GM12865 (cell line): ENCODE data around the gene CYP2W1.
"Not testable (repeated sequence)": the region's sequence is repeated elsewhere in the genome, so short reads cannot be mapped to it uniquely, and the experiment has no call there.

ENCODE experiments used
- DNase-seq: peaks from one replicate; pipeline ENCODE4 v3.0.0; 2010; ENCODE audit warnings: low read depth
- H3K4me3 ChIP-seq: 2 replicates; pipeline ENCODE4 v1.5.1; 2011; ENCODE audit warnings: mild to moderate bottlenecking, low read depth, low read length, control low read depth
- TF ChIP-seq, protein P1 (sequence below): IDR thresholded peaks from 2 replicates; pipeline ENCODE4 v1.5.1; 2011; ENCODE audit warnings: low read length, control low read depth, low read depth, inconsistent platforms; ENCODE audit not compliant: insufficient read depth; ENCODE audit errors: missing control alignments

CYP2W1 gene

DNA sequence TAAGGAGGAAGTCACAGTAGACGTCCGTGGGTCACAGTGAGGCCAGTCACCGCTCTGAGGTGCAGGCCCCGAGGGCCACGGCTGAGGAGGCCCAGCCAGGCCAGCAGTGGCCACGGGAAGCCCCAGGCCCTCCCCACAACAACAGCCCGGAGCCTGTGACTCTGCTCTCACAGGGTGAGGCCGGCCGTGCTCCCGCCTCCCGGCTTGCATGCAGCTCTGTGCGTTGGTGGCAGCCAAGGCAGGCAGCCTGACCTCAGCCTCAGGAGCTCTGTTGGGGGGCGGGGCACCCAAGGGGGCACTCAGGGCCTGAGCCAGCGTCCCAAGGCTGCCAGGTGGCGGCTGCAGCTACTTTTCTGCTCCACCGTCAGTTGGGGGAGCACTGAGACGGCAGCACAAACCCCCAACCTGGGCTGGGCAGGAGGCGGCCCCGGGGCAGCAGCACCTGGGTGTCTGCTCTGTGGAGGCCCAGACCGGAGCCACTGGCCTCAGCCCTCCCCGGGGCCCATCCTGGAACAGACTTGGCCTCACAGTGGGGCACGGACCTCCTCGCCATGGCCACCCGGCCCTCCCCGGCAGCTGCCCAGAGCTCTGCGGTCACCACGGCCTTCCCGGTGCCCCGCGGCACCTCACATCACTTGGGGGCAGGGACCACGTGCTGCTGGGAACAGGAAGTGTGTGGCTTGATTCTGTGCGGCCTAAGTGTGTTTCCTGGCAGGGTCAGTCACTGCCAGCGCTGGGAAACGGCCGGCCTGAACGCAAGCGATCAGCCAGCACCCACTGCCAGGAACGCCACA lies 13.3 kb downstream of the CYP2W1 start:
- TF ChIP-seq, protein P1, sequence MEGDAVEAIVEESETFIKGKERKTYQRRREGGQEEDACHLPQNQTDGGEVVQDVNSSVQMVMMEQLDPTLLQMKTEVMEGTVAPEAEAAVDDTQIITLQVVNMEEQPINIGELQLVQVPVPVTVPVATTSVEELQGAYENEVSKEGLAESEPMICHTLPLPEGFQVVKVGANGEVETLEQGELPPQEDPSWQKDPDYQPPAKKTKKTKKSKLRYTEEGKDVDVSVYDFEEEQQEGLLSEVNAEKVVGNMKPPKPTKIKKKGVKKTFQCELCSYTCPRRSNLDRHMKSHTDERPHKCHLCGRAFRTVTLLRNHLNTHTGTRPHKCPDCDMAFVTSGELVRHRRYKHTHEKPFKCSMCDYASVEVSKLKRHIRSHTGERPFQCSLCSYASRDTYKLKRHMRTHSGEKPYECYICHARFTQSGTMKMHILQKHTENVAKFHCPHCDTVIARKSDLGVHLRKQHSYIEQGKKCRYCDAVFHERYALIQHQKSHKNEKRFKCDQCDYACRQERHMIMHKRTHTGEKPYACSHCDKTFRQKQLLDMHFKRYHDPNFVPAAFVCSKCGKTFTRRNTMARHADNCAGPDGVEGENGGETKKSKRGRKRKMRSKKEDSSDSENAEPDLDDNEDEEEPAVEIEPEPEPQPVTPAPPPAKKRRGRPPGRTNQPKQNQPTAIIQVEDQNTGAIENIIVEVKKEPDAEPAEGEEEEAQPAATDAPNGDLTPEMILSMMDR = no peak
- H3K4me3 ChIP-seq = no peak overlapping the region
- no peak for DNase-seq

DNA sequence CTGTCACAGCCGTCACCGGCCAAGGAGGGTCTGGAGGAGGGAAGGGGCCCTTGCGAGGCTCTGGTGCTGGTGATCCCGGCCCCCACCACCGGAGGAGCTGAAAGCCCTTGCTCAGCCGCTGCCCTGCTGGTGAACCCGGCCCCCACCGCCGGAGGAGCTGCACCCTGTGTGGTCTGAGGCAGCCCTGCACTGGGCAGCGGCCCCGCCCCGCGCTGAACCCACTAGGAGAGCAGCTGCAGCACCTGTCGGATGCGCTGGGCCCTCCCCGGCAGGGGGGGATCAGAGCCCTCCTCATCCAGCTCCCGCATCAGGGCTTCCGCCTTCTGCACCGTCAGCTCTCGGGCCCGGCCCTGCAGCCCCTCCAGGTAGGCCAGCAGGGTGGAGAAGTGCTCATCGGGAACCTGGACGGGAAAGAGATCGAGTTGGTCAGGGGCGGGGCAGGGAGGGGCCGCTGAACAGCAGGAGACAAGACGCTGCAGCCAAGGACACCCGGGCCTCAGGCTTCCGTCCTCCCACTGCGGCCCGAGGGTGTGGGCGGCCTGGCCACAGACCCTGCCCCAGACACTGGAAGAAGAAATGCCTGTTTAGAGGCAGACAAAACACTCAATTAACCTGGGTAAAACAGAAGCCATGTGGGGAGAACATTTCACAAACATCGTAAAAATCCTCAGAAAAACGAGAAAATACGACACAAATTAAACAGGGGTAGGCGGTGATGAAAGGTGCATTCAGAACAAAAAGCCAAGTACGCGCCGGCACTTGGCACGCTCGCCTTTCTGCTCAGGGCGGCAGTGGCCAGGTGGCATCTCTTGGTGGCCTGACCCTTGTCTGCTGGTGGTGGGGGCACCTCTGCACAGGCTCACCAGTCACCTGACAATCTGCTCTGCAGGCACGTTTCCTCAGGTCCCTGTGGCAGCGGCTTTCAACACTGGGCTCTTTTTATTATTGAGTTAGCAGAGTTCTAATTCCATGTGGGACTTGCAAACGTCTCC lies 14.7 kb downstream of the CYP2W1 start:
- no peak for DNase-seq
- no peak overlapping the region for H3K4me3 ChIP-seq
- TF ChIP-seq, protein P1 = no peak

DNA sequence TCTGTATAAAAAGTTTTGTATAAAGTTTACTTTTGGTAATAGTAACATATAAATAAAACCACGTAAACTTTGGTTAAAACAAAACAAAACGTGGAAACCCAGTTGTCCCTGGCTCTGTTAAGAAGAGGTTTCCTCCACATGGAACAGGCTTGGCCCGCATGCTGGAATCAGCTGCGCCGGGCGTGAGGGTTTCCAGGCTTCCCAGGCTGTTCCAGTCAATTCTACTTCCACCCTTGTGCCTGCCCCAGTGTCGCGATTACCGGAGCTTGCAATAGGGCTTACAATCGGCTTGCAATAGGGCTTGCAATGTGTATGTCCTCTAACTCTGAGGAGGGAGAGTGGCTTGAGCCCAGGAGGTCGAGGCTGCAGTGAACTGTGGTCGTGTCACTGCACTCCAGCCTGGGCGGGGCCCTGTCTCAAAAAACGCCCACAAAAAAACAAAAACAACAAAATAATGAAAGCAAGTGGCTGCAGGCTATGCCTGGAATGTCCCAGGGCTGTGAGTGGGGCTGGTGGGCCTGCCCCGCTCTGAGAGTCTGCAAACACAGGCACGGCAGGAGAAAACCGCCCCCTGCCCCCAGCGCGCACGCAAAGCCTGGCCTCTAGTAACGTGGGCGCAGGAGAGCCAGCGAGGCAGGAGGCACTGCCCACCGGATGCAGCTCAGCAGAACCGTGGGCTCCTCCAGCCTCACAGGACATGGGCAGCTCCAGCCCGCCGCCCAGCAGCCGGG lies 16.3 kb downstream of the CYP2W1 start:
- TF ChIP-seq, protein P1 = no peak
- no peak for DNase-seq
- peak overlapping the region; percentile 54 for H3K4me3 ChIP-seq

GRCh38 chr7:999941-1000935 lies 17.3 kb downstream of the CYP2W1 start:
- TF ChIP-seq, protein P1 = no peak
- DNase-seq = peak; percentile 89
- H3K4me3 ChIP-seq = peak overlapping the region; percentile 54

DNA sequence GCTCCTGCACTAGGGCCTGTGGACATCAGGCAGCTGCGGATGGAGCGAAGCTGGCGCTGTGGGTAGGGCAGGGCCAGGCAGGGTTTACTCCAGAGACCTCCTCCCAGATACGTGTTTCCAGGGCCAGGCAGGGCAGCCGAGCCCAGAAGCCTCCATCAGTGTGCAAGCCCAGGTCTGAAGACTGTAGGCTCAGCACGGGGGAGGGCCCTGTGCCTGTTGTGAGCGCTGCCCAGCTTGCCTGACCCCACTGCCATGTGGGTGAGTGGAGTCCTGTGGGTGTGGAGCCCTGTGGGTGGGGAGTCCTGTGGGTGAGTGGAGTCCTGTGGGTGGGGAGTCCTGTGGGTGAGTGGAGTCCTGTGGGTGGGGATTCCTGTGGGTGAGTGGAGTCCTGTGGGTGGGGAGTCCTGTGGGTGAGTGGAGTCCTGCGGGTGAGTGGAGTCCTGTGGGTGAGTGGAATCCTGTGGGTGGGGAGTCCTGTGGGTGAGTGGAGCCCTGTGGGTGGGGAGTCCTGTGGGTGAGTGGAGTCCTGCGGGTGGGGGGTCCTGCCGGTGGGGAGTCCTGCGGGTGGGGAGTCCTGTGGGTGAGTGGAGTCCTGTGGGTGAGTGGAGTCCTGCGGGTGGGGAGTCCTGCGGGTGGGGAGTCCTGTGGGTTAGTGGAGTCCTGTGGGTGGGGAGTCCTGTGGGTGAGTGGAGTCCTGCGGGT lies 18.2 kb downstream of the CYP2W1 start:
- peak; percentile 50 for DNase-seq
- H3K4me3 ChIP-seq = peak overlapping the region; percentile 54

- H3K4me3 ChIP-seq = peak overlapping the region; percentile 54
- not testable (repeated sequence) for DNase-seq
Measured at GRCh38 chr7:1002026-1002425, 19.0 kb downstream of the CYP2W1 start.

DNA sequence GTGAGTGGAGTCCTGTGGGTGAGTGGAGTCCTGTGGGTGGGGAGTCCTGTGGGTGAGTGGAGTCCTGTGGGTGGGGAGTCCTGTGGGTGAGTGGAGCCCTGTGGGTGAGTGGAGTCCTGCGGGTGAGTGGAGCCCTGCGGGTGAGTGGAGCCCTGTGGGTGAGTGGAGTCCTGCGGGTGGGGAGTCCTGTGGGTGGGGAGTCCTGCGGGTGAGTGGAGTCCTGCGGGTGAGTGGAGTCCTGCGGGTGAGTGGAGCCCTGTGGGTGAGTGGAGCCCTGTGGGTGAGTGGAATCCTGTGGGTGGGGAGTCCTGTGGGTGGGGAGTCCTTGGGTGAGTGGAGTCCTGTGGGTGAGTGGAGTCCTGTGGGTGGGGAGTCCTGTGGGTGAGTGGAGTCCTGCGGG lies 19.5 kb downstream of the CYP2W1 start:
- DNase-seq = not testable (repeated sequence)
- H3K4me3 ChIP-seq = peak overlapping the region; percentile 54
